Panc1 (cell line): ENCODE data around the gene TRAPPC12. TPM values are rescaled to one million over a fixed set of nuclear protein-coding genes. Genes with fewer than 3 reads are reported as not detected.

Experiments used
- ATAC-seq: fragments of 200-7000 bp; cut with Tn5 transposase; 2 replicates; pipeline ENCODE4 v1.9.1; 2020; ENCODE audit warnings: mild to moderate bottlenecking, moderate library complexity
- BruUV-seq: library from RNA; stranded (reverse); fragments of 400-500 nt; replicated peaks from 2 replicates; lab custom pipeline; 2021; lab: Mats Ljungman, UMichigan
- CTCF ChIA-PET: fragments of 300-600 bp; sonication (Branson Sonifier 250); formaldehyde crosslinking; loops from one replicate; lab custom pipeline; 2022; ENCODE audit warnings: antibody characterized with exemption; lab: Charles Lee
- POLR2A ChIA-PET: fragments of 300-600 bp; sonication (Branson Sonifier 250); formaldehyde crosslinking; loops from one replicate; lab custom pipeline; 2022; ENCODE audit warnings: antibody characterized with exemption; lab: Charles Lee
- DNase-seq: peaks from one replicate; pipeline ENCODE4 v3.0.0-alpha.2; 2010; ENCODE audit warnings: low read depth, low spot score
- H3K27ac ChIP-seq: 2 replicates; pipeline ENCODE4 v1.5.1; 2011; ENCODE audit warnings: mild to moderate bottlenecking, low read length, inconsistent platforms
- H3K27me3 ChIP-seq: fragments of 200-500 bp; sonication (Bioruptor generic); 2 replicates; pipeline ENCODE4 v1.6.0; 2014; ENCODE audit warnings: low read length, inconsistent platforms; ENCODE audit not compliant: control insufficient read depth, insufficient read depth
- H3K36me3 ChIP-seq: fragments of 200-500 bp; sonication (Bioruptor generic); 2 replicates; pipeline ENCODE4 v1.5.1; 2014; ENCODE audit warnings: inconsistent platforms, mild to moderate bottlenecking, low read length, moderate library complexity; ENCODE audit not compliant: control insufficient read depth, insufficient read depth
- H3K4me1 ChIP-seq: 2 replicates; pipeline ENCODE4 v1.5.1; 2011; ENCODE audit warnings: inconsistent platforms, mild to moderate bottlenecking, low read length, moderate library complexity; ENCODE audit not compliant: control insufficient read depth, insufficient read depth
- H3K4me3 ChIP-seq, 2 experiments: 2 replicates each; pipeline ENCODE4 v1.5.1; 2011 to 2012; ENCODE audit warnings: low read depth in 2 of 2, low read length in 2 of 2, mild to moderate bottlenecking in 2 of 2, inconsistent platforms in 1 of 2, moderate library complexity in 1 of 2
- H3K9me3 ChIP-seq: fragments of 200-500 bp; sonication (Bioruptor generic); 2 replicates; pipeline ENCODE4 v1.5.1; 2014; ENCODE audit warnings: low read depth, mild to moderate bottlenecking, inconsistent platforms, low read length, moderate library complexity; ENCODE audit not compliant: control insufficient read depth, insufficient read depth
- POLR2AphosphoS5 ChIP-seq: IDR thresholded peaks from 2 replicates; pipeline ENCODE4 v1.6.1; 2012; ENCODE audit warnings: mild to moderate bottlenecking, low read depth, low read length, moderate library complexity
- SIN3A ChIP-seq: IDR thresholded peaks from 2 replicates; pipeline ENCODE4 v1.6.1; 2012; ENCODE audit warnings: low read depth, mild to moderate bottlenecking, low read length, moderate library complexity, borderline replicate concordance; ENCODE audit not compliant: insufficient read depth
- TCF7L2 ChIP-seq: IDR thresholded peaks from 2 replicates; pipeline ENCODE4 v1.6.1; 2011; ENCODE audit warnings: mild to moderate bottlenecking, low read depth, low read length, inconsistent platforms
- in situ Hi-C: cut with HindIII; loops from 2 replicates; pipeline ENCODE4 v1.10.0; 2016; ENCODE audit warnings: low sequenced_read_pairs, low pct_unique_long_range_greater_than_20kb
- intact Hi-C: fragments of 100-400 bp; cut with micrococcal nuclease; formaldehyde crosslinking; loops from one replicate; pipeline ENCODE4 v1.10.0; 2022; ENCODE audit not compliant: unreplicated experiment
- total RNA-seq: library from RNA; stranded (reverse); gene quantifications from one replicate; pipeline ENCODE4 v1.2.1, GENCODE V29; 2021; ENCODE audit not compliant: unreplicated experiment
- TF ChIP-seq, protein P1 (sequence below): fragments of 450-650 bp; IDR thresholded peaks from 2 replicates; pipeline ENCODE4 v1.5.1; 2017; ENCODE audit warnings: mild to moderate bottlenecking
- TF ChIP-seq, protein P2 (sequence below), 2 experiments: IDR thresholded peaks; 2 replicates each; pipeline ENCODE4 v1.6.1; 2011 to 2012; ENCODE audit warnings: low read depth in 2 of 2, control low read depth in 1 of 2, low read length in 1 of 2, mild to moderate bottlenecking in 1 of 2, moderate library complexity in 1 of 2; ENCODE audit not compliant: insufficient read depth in 1 of 2

TRAPPC12 gene
- total RNA-seq, 1 experiment from 2014 or later, result 78.7 TPM

DNA sequence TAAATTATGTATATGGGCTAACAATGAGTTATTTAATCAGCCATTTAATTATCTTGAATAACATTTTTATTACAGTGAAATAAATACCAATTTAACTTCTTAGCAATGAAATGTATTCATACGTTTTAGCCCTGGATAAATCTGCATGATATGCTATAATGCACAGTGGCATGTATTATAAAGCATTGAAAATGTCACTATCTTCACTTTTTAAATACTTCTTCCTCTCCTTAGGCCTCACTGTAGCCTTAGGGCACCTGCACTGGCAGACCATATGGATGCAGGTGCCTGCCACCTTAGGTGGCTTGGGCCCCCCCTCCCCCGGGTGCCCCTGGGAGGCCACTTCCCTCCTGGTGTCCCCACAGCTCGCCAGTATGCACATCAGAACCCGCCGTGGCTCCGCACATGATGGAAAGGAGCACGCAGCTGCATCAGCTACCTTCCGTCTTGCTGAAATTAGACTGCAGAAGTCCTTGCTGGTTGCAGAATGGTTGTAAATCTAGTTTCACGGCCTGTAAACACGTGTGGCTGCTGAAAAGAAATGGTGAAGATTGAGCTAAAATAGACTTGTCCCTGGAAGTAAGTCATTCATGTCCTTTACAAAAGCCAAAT lies 83.1 kb downstream of the TRAPPC12 start:
- H3K4me1 ChIP-seq, result no peaks in the 10 kb centered on the region
- ATAC-seq (no peak), DNase-seq (no peak)
- no TSS peak for BruUV-seq
- TF ChIP-seq POLR2AphosphoS5 (no peak), TCF7L2 (no peak), SIN3A (no peak)
- TF ChIP-seq, protein P1, sequence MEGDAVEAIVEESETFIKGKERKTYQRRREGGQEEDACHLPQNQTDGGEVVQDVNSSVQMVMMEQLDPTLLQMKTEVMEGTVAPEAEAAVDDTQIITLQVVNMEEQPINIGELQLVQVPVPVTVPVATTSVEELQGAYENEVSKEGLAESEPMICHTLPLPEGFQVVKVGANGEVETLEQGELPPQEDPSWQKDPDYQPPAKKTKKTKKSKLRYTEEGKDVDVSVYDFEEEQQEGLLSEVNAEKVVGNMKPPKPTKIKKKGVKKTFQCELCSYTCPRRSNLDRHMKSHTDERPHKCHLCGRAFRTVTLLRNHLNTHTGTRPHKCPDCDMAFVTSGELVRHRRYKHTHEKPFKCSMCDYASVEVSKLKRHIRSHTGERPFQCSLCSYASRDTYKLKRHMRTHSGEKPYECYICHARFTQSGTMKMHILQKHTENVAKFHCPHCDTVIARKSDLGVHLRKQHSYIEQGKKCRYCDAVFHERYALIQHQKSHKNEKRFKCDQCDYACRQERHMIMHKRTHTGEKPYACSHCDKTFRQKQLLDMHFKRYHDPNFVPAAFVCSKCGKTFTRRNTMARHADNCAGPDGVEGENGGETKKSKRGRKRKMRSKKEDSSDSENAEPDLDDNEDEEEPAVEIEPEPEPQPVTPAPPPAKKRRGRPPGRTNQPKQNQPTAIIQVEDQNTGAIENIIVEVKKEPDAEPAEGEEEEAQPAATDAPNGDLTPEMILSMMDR, result no peak
- TF ChIP-seq, protein P2, sequence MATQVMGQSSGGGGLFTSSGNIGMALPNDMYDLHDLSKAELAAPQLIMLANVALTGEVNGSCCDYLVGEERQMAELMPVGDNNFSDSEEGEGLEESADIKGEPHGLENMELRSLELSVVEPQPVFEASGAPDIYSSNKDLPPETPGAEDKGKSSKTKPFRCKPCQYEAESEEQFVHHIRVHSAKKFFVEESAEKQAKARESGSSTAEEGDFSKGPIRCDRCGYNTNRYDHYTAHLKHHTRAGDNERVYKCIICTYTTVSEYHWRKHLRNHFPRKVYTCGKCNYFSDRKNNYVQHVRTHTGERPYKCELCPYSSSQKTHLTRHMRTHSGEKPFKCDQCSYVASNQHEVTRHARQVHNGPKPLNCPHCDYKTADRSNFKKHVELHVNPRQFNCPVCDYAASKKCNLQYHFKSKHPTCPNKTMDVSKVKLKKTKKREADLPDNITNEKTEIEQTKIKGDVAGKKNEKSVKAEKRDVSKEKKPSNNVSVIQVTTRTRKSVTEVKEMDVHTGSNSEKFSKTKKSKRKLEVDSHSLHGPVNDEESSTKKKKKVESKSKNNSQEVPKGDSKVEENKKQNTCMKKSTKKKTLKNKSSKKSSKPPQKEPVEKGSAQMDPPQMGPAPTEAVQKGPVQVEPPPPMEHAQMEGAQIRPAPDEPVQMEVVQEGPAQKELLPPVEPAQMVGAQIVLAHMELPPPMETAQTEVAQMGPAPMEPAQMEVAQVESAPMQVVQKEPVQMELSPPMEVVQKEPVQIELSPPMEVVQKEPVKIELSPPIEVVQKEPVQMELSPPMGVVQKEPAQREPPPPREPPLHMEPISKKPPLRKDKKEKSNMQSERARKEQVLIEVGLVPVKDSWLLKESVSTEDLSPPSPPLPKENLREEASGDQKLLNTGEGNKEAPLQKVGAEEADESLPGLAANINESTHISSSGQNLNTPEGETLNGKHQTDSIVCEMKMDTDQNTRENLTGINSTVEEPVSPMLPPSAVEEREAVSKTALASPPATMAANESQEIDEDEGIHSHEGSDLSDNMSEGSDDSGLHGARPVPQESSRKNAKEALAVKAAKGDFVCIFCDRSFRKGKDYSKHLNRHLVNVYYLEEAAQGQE (IDR thresholded peaks at IDR 0.05; ENCODE audit: insufficient read depth in 1 of 2, low read depth in 2 of 2, low read length in 1 of 2), result no peak
- POLR2A ChIA-PET, result no interaction called here
- CTCF ChIA-PET, result interaction anchor here (0.7 to 1.3 kb wide), 3 partner anchors 11 to 189 kb away, joined by 3 read pairs; no protein-coding TSS in a partner anchor
- no peaks in the 10 kb centered on the region for H3K9me3 ChIP-seq
- H3K27me3 ChIP-seq, result no peaks in the 10 kb centered on the region
- H3K4me3 ChIP-seq, result no peak overlapping the region
- H3K36me3 ChIP-seq, result no peaks in the 10 kb centered on the region
- no peak overlapping the region for H3K27ac ChIP-seq
- intact Hi-C loops, result no loop called here
- in situ Hi-C loops, result no loop called here

DNA sequence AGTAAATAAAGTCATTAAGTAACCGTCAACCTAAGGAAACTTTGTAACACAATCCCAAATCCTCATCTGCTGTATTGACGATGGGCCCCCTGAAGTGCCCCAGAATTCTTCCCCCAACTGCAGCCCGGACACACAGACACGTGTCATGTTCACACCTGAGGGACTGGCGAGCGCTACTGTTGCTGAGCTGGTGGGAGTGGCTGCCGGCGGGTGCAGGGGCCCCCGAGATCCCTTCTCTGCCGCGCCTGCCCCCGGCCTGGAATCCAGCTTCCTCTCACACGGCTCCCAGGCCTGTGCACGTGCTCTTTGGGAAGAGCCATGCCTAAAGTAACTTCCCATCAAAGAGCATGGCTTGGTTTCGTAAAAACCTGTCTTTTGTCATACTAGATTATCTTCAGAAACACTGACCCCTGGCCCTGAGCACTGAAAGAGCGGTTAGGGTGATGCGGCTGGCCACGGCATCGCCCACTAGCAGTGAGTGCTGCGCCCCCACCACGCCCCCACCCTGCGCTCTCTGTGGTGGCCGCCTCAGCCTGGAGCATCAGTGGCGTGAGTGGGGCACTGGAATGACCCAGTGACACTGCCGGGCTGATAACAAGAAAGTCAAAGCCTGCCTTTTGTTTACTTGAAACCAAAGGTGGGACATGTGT lies 83.8 kb downstream of the TRAPPC12 start:
- in situ Hi-C loops, result no loop called here

More for the DNA sequence above, 83.8 kb downstream of the TRAPPC12 start:
- Histone ChIP-seq H3K27me3 (no peaks in the 10 kb centered on the region), H3K4me3 (no peak overlapping the region), H3K4me1 (no peaks in the 10 kb centered on the region), H3K27ac (no peak overlapping the region), H3K36me3 (no peaks in the 10 kb centered on the region), H3K9me3 (no peaks in the 10 kb centered on the region)
- TF ChIP-seq, protein P2 (IDR thresholded peaks at IDR 0.05; ENCODE audit: insufficient read depth in 1 of 2, low read depth in 2 of 2, low read length in 1 of 2), result no peak
- TF ChIP-seq SIN3A, result no peak
- no peak for TF ChIP-seq TCF7L2
- TF ChIP-seq, protein P1, result no peak
- no peak for TF ChIP-seq POLR2AphosphoS5
- no TSS peak for BruUV-seq
- ATAC-seq, result no peak
- intact Hi-C loops, result no loop called here
- ChIA-PET POLR2A (no interaction called here), CTCF (interaction anchor here (1.3 kb wide), 1 partner anchor 12 kb away, joined by 3 read pairs; no protein-coding TSS in a partner anchor)
- DNase-seq, result no peak
